Prostate gland (tissue), 2 donors: Measurements from ENCODE around the gene RXRG.

ENCODE experiments used
- CTCF ChIP-seq, 4 experiments: fragments of 200-600 bp in 2 of 4; fragments of 450-650 bp in 2 of 4; sonication (generic) in 2 of 4; IDR thresholded peaks; 1 replicate in 3 of 4; 2 replicates in 1 of 4; pipeline ENCODE4 v1.5.1; 2016 to 2019; ENCODE audit warnings: antibody characterized with exemption in 4 of 4, mild to moderate bottlenecking in 2 of 4, moderate library complexity in 2 of 4
- POLR2A ChIP-seq: fragments of 450-650 bp; IDR thresholded peaks from one replicate; pipeline ENCODE4 v1.6.1; 2016; ENCODE audit warnings: antibody characterized with exemption, mild to moderate bottlenecking

GRCh38 chr1:165354739-165355138 lies 90.2 kb downstream of the RXRG start:
- TF ChIP-seq CTCF (IDR thresholded peaks at IDR 0.05) (no peak), POLR2A (no peak)
